HG02885 (cell line): ENCODE measurements around the gene SLTM.
A peak's percentile ranks its signal among the peaks of the same experiment; 100 is the strongest.
"Not testable (repeated sequence)": the region's sequence is repeated elsewhere in the genome, so short reads cannot be mapped to it uniquely, and the experiment has no call there.

Experiments
- ATAC-seq: cut with Tn5 transposase; IDR thresholded peaks from one replicate; pipeline ENCODE4 v1.9.1; 2021; ENCODE audit warnings: mild to moderate bottlenecking; ENCODE audit not compliant: unreplicated experiment, poor library complexity

Gene SLTM

DNA sequence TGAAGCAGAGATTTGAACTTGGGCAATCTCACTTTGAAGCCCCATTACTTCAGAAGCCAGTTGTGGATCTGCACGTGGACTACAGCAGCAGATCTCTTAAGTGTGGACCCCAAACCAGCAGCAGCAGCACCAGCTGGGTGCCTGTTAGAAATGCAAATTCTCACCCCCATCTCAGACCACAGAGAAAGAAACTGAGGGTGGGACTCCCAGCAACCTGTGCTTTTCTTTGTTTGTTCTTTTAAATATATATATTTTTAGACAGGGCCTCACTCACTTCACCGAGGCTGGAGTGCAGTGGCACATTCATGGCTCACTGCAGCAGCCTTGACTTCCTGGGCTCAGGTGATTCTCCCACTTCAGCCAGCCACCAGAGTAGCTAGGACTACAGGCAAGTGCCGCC is 53.2 kb downstream of the SLTM start:
- ATAC-seq: no peak

DNA sequence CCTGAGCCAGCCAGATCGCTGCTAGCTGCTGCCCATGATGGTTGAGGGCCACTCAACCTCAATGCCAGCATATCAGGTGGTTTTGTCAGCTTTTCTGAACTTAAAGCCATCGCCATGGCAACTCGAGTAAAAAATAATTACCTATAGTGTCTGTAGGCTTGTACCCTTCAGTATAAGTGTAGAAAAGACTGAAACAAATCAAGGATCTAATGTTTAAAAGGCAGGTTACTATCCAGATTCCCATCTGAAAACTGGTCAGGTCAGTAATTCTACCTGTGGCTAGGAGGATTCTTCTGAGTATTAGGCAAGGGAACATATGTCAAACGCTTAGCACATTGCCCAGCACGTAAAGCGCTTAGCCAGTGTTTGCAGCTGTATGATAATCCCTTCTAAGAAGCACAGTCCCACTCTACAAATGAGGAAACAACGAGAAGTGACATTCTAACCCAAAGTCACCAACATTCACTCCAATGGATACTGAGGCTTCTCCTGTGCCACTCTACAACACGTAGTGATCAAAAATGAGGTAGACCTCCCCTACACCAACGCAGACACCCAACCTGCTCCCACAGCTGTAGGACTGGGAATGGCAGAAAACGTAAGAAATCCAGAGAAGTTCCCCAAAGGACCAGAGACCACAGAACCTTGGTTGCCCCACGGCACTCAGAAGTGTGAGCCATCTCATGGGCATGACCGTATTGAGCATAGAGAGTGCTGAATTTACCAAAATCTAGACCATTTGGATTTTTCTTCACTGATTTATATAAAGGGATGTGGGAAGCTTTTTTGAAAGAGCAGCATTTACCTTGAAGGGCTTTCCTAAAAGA is 55.3 kb downstream of the SLTM start:
- ATAC-seq: no peak

DNA sequence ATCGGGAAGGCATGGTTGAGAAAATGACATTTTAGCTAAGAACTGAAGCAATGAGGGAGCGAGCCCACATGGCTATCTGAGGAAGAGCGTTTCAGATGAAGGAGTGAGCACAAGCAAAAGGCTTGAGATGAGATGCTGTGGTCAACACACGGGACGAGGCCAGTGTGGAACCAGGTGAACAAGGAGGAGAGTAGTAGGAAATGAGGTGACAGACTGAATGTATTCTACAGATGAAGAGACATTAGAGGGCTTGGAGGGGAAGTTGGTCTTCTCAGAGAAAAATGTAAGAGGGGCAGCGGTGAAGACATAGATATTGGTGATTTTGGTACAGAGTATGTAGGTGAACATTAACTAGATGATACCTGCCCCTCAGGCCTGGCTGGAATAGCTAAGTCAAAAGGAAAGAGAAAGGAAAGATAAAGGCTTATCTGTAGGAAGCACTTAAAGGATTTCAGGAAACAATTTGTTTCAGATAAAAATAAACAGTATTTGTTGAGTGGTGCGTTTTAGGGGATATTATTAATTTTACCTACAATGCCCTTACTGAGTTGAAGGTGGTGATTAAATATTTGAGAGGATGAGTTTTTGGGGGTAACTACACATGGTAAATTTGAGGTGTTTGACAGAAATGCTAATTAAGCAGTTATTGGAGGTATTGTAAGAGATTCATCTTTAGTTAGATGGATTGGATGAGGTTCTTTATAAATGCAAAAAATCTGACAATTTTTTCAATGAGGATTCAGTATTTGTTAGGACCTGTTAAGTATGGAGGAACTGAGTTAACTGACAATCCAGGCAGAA is 57.0 kb downstream of the SLTM start:
- no peak for ATAC-seq

DNA sequence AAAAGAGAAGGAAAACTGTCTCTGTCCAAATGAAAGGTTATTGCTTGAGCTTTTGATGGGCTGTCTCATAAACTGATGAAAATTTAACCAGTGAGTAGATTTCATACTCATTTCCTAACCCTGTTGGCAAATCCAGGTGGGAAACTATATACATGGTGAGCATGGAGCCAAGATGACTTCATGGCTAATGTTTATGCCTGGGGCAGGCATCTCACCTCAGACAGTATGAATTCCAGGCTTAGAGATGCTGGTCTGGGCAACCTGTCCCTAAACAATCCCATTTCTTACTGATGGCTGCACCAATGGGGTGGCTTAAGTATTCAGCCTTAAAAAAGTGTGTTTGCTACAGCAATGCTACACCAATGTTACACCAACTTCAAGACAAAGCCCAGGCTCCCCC is 58.1 kb downstream of the SLTM start:
- ATAC-seq: no peak

DNA sequence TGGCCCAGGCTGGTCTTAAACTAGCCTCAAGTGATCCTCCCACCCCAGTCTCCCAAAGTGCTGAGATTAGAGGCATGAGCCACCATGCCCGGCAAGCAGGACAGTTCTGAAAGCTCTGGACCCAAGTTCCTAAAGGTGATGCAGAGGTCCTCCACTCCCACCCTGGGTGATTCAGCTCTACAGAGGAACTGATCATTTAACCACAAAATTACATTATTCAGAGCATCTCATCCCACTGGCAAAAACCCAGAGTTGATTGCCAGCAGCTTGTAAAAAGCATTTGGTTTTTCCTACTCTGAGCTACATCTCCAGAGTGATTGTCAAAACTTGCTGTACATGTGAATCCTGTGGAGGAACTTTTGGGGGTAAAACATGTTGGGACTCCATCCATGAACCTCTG is 60.2 kb downstream of the SLTM start:
- ATAC-seq: no peak

DNA sequence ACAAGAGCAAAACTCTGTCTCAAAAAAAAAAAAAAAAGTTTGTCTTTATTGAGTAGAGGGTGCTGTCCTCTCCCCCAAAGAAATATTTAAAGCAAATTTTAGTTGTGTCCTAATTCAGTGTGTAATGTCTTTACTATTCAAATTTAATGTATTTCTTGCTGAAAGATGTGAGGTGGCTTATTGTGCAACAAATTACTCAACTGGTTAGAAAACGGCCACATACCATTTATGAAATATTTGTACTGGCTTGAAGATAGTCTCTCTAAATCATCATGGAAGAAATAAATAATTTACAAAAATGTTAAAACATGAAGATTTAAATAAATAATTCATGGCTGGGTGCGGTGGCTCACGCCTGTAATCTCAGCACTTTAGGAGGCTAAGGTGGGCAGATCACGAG is 63.0 kb downstream of the SLTM start:
- ATAC-seq: no peak

DNA sequence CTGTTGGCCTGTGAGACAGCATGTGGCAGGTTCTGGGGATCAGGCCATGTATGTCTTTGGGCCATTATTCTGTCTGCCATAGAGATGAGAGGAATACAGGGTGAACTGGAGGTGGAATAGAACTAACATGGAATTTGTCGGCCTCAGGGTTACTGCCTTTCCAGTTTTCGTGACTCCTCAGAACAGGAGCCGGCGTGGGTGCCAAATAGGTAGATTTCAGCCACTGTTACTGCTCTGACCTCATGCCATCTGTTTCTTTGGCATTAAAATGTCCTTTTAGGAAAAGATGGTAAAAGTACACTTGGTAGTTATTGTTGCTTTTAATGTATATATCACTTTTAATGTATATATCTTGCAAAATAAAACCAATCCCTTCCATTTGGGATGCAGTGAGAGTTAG is 65.6 kb downstream of the SLTM start:
- no peak for ATAC-seq

DNA sequence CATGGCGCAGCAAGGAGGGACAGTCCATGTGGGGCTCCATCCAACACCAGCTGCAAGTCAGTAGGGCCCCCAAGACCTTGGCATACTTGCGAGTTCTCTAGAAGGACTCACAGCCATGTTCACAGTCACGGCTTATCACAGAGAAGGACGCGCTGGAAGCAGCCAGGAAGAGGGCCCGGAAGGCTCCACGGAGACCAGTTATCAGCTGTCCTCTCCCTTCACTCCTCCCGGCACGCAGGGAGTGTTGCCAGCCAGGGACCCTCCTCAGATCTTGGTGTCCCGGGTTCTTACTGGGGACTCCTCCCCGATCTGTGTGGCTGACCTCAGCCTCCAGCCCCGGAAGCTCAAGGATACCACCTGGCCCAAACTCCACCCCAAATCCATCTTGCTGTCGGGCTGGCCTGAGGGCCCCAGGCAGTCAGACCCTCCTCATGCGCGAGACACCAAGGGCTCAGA is 68.0 kb downstream of the SLTM start:
- ATAC-seq: no peak

DNA sequence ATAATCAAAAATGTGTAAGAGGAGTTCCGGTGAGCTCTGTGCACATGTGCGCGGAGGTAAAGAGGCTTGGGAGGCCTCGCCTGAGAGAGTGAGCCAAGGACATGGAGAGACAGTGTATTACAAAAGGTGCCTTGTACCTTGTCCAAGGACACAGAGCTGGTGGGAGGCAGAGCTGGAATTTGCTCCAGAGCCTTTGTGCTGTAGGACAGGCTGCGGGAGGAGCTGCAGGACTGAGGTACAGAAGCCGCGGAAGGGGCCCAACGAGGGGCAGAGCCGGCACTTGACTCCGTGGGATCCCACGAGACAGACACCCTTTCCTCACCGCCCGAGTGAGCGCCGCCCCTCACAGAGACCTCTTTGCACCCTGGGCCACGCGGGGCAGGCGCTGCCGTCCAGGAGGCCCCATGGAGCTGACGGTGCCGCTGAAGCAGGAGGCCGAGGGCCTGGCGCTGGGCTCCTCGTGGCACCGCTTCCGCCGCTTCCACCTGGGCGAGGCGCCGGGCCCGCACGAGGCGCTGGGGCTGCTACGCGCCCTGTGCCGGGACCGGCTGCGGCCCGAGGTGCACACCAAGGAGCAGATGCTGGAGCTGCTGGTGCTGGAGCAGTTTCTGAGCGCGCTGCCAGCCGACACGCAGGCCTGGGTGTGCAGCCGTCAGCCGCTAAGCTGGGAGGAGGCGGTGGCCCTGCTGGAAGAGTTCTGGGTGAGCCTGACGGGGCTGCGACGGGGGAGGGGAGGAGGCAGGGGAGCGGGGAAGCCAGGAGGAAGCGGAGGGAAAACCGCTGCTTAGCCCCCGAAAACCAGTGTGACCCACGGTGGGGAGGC is 68.7 kb downstream of the SLTM start:
- ATAC-seq: no peak

DNA sequence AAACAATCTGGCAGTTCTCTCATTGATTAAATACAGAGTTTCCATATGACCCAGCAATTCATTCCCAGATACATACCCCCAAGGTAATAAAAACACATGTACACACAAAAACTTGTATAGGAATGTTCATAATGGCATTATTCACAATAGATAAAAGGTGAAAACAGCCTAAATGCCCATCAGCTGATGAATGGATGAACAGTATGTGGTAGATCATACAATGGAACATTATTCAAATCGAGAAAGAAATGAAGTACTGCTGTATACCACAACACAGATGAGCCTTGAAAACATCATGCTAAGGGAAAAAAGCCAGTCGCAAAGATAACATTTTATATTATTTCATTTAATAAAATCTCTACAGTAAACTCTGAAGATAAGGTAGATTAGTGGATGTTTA is 71.2 kb downstream of the SLTM start:
- ATAC-seq: no peak

DNA sequence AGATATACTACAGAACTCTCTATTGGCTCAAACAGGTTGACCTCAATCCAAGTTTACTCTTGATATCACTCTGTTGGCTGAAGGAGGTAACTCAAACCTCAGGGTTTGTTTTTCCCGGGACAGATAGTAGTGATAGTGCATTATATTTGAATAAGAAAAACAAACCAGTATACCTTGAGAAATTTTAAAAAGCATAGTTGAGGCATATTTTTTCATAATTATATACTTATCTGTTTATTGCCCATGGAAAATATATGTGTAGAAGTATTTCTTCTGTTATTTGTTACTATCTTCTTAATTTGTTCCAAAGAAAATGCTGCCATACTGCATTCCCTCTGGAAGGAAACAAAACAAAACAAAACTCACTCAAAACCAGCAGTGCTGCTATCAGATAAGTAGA is 76.9 kb downstream of the SLTM start:
- not testable (repeated sequence) for ATAC-seq

DNA sequence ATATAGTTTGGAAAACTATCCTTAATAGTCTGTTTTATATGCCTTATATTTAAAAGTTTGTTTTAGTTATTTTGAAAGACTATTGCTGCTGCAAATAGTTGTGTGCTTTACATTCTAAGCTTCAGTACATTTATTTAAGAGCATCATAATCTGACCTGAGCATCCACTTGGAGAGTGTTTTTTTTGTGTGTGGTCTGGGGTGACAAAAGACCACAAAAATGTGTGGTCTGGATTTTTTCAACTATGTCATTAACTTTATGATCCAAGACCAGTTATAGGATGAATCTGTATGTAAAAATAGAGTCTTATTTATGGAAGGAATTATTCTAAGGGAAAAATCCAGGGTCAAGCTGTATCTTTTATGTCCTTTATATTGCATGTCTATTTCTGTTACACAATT is 77.4 kb downstream of the SLTM start:
- ATAC-seq: no peak

DNA sequence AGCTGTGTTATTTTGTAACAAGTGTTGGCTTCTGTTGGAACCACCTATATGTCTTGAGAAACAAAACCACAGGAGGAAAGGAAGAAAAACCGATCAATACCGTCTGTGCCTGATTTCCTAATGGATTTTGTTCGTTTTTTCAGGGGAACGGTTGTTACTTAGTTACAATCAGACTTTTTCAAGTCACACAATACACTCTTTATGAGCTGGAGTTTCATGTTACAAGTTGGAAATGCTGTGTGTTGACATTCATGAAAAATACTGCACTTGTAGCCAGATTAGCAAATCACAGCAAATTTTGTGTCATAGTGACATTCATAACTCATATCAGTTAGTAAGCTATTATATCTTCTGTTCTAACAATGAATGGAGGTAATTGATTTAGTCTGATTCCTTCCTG is 78.9 kb downstream of the SLTM start:
- no peak for ATAC-seq

DNA sequence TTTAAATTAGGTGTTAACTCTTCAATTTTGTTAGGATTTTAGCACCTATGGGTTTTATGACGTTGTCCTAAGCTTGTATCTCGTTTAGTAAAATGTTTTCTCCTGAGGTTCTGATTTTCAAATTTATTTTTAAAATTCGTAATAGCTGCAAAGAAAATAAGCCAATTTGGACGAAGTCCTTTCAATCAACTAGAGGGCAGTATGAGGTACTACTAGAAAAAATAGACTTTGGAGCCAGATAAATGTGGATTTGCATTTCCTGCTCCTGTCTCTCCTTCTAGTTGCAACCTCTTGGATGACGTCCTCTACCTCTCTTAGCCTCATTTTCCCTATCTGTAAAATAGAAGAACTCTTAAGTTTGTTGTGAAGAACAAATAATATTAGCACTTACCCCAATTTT is 81.1 kb downstream of the SLTM start:
- no peak for ATAC-seq

DNA sequence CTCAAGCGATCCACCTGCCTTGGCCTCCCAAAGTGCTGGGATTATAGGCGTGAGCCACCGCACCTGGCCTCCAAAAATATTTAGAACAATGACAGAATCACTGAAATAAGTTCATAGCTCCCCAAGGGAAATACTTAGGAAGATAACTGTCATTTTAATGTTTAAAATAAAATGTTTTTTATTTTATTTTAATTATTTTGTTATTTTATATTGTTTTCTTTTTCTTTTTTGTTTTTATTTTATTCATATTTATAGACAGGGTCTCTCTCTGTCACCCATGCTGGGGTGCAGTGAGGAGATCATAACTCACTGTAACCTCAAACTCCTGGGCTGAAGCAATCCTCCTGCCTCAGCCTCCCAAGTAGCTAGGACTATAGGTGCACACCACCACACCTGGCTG is 82.3 kb downstream of the SLTM start:
- not testable (repeated sequence) for ATAC-seq

DNA sequence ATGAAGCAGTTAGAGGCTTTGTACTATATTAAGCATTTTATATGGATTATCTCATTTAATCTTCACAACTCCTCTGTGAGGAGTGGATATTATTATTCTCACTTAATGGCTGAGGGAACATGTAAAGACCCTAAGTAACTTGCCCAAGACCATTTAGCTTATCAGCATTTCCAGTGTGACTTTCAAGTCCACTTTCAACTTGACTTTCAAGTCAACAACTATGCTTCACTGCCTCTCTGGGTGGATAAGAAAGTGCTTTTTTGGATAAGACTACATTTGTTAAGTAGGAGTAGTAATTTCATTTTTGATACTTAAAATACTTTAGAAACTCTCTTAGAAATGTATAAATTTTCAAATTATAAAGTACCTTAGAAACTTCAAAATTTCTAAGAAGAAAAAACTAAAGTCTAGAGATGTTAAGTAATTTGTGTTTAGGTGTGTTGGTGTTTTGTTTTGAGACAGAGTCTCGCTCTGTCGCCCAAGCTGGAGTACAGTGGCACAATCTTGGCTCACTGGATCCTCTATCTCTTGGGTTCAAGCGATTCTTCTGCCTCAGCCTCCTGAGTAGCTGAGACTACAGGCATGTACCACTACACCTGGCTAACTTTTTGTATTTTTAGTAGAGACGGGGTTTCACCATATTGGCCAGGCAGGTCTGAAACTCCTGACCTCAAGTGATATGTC is 90.6 kb downstream of the SLTM start:
- peak; percentile 48 for ATAC-seq

DNA sequence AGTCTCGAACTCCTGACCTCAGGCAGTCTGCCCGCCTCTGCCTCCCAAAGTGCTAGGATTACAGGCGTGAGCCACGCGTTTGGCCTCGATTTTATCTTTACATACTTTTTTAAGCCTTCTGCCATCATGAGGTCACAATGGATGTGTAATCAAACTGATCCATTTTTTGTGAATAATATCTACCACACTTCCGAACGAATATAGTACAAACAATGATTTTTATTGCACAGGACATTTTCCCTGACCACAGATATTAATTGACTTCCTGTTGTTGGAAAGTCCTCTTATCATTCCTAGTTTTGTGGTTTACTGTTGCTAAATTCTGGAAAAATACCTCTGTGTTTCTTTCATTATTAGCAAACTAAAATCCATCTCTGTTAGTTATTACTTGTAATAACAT is 93.4 kb downstream of the SLTM start:
- no peak for ATAC-seq

DNA sequence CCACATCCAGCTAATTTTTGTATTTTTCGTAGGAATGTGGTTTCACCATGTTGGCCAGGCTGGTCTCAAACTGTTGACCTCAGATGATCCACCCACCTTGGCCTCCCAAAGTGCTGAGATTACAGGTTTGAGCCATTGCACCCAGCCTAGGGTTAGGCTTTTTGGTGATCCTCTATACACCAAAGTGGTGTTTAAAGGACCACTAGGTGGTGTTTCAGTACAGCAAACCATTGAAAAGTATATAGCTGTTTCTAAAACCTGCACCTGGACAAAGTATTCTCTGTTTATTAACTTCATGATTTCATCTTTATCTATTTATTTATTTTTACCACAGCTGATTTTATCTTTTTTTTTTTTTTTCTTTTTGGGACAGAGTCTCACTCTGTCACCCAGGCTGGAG is 94.0 kb downstream of the SLTM start:
- no peak for ATAC-seq

DNA sequence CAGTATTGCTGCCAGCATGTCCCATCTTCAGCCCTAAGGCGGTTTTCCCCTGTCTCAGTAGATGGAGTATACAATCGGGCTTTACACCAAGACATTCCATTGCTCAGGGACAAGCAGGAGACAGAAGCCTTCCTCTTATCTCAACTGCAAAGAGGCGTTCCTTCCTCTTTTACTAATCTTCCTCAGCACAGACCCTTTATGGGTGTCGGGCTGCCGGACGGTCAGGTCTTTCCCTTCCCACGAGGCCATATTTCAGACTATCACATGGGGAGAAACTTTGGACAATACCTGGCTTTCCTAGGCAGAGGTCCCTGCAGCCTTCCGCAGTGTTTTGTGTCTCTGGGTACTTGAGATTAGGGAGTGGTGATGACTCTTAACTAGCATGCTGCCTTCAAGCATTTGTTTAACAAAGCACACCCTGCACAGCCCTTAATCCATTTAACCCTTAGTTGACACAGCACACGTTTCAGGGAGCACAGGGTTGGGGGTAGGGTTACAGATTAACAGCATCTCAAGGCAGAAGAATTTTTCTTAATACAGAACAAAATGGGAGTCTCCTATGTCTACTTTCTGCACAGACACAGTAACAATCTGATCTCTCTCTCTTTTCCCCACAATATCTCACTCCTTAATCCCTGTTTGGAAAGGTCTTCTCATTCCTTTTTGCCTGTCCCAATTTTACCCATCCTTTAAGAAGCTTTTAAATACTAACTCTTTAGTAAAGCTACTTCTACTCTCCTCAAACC is 99.6 kb downstream of the SLTM start:
- not testable (repeated sequence) for ATAC-seq

DNA sequence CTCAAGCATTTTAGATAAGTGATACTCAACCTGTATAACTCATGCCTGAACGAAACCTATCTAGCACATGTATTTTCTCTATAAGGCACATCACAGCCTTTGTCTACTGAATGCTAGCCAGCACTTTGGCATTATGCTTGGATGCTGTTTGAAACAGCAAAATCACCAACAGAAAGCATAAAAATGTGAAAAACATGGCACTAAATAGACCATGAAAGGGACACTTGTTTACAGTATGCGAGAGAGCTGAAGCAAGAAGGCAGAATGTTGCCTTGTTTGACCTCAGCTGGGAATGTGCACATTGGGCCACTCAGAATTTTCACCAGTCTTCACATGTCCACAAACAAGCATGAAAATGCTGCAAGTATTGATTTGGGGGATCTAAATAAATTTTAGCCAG is 102.9 kb downstream of the SLTM start:
- ATAC-seq: no peak
